ENCODE results near the gene SEMA3G.

DNA sequence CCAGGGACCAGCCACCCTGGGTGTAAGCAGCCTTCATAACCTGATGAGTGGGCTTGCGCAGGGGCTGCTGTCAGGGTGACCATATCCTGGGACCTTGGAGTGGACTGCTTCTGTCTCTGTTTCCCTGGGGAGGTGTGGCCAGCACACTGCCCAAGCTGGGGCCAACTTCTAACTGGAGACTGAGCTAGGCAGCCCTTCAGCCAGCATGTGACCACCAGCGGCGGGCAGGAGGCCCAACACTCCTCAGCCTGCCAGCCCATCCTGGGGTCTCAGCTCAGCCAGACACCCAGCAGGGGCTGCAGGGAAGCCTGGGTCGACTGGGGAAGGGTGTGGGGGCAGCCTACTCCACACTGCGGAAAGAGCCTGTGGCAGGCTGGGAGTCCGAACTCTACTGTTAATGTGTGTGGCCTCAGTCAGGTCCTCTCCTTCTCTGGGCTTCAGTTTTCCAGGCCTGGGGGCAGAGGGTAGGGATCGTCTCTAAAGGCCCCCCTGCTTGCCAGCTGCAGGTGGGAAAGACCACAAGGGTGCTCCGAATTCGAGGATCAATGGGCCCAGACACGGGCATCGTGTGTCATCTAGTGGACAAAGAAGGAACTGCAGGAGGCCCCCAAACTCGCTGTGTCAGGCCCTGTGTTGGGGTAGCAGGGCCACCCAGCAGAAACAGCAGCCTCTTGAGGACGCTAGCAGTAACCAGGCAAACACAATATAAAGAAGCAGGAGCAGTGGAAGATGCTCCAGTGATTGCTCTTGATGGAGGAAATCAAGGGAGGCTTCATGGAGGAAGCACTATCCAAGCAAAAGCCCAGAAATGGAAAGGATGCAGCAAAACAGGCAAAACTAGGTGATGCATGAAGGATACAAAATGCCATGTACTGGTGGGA lies 2.0 kb upstream of the SEMA3G start:
- TF ChIP-seq POLR2AphosphoS5 (IDR thresholded peaks at IDR 0.05): no peak
- no peak for TF ChIP-seq EP300 (IDR thresholded peaks at IDR 0.05)

Measured in gastroesophageal sphincter (tissue), 2 donors.